Osteoblast (primary cell): Measurements from ENCODE around the gene APOL5. TPM values are rescaled to one million over a fixed set of nuclear protein-coding genes. Genes with fewer than 3 reads are reported as not detected.
"Not testable (repeated sequence)": the region's sequence is repeated elsewhere in the genome, so short reads cannot be mapped to it uniquely, and the experiment has no call there.

Experiments used
- DNase-seq: peaks from one replicate; pipeline ENCODE4 v3.0.0; 2011; ENCODE audit warnings: low spot score, mixed read lengths; ENCODE audit not compliant: insufficient read length; ENCODE audit errors: missing footprints
- H2AFZ ChIP-seq: 2 replicates; pipeline ENCODE4 v1.6.0; 2011; ENCODE audit warnings: mild to moderate bottlenecking, low read length
- H3K27ac ChIP-seq: 2 replicates; pipeline ENCODE4 v1.5.1; 2011; ENCODE audit warnings: mild to moderate bottlenecking, low read depth, low read length, moderate library complexity
- H3K27me3 ChIP-seq: 2 replicates; pipeline ENCODE4 v1.6.0; 2012; ENCODE audit warnings: mild to moderate bottlenecking, control low read depth, inconsistent platforms, low read length, moderate library complexity; ENCODE audit not compliant: insufficient read depth
- H3K36me3 ChIP-seq: 2 replicates; pipeline ENCODE4 v1.5.1; 2011; ENCODE audit warnings: mild to moderate bottlenecking, low read length, control low read depth, moderate library complexity; ENCODE audit not compliant: insufficient read depth
- H3K4me1 ChIP-seq: 2 replicates; pipeline ENCODE4 v1.5.1; 2011; ENCODE audit warnings: mild to moderate bottlenecking, low read length, control low read depth, moderate library complexity; ENCODE audit not compliant: insufficient read depth
- H3K4me2 ChIP-seq: 2 replicates; pipeline ENCODE4 v1.6.0; 2011; ENCODE audit warnings: mild to moderate bottlenecking, low read length; ENCODE audit not compliant: insufficient read depth
- H3K4me3 ChIP-seq: fragments of 200-600 bp; sonication (generic); 3 replicates; pipeline ENCODE4 v1.5.1; 2012; ENCODE audit warnings: mild to moderate bottlenecking, low read length, inconsistent platforms; ENCODE audit not compliant: insufficient read depth
- H3K79me2 ChIP-seq: 2 replicates; pipeline ENCODE4 v1.6.0; 2012; ENCODE audit warnings: mild to moderate bottlenecking, low read length, control low read depth, inconsistent platforms; ENCODE audit not compliant: insufficient read depth
- H3K9me3 ChIP-seq: 2 replicates; pipeline ENCODE4 v1.5.1; 2011; ENCODE audit warnings: low read depth, low read length, control low read depth
- H4K20me1 ChIP-seq: 2 replicates; pipeline ENCODE4 v1.6.0; 2012; ENCODE audit warnings: mild to moderate bottlenecking, low read length, control low read depth; ENCODE audit not compliant: insufficient read depth
- total RNA-seq: library from RNA; depleted of rRNA; stranded (reverse); fragments of >200 nt; gene quantifications from 2 replicates; pipeline ENCODE4 v1.2.3, GENCODE V29; 2012
- TF ChIP-seq, protein P1 (sequence below): IDR thresholded peaks from 2 replicates; pipeline ENCODE4 v1.5.1; 2011; ENCODE audit warnings: mild to moderate bottlenecking, low read depth, low read length, moderate library complexity; ENCODE audit errors: extremely low read depth

APOL5 gene, protein sequence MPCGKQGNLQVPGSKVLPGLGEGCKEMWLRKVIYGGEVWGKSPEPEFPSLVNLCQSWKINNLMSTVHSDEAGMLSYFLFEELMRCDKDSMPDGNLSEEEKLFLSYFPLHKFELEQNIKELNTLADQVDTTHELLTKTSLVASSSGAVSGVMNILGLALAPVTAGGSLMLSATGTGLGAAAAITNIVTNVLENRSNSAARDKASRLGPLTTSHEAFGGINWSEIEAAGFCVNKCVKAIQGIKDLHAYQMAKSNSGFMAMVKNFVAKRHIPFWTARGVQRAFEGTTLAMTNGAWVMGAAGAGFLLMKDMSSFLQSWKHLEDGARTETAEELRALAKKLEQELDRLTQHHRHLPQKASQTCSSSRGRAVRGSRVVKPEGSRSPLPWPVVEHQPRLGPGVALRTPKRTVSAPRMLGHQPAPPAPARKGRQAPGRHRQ
- total RNA-seq = not detected in 2 replicates

DNA sequence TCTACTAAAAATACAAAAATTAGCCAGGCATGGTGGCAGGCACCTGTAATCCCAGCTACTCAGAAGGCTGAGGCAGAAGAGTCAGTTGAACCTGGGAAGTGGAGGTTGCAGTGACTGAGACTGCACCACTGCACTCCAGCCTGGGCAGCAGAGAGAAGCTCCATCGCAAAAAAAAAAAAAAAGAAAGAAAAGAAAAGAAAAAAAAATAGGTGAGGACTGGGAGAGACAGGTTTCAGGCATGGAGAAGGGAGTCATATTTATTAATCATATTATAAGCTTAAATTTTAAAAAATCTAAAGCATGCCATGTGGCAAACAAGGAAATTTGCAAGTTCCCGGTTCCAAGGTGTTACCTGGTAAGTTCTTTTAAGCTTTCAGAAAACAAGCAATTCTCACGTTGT is at the start of gene APOL5:
TSS of gene APOL5 (plus strand) at position 301 of the 400 bp plus-strand sequence. CDS start at position 301, 0 bp downstream.
- Histone ChIP-seq H3K27me3 (no peaks in the 10 kb centered on the region), H3K4me3 (no peak within 1 kb of the TSS), H2AFZ (no peak within 1 kb of the TSS), H3K79me2 (no peaks in the 10 kb centered on the region), H3K27ac (no peak within 1 kb of the TSS), H3K9me3 (no peaks in the 10 kb centered on the region), H3K36me3 (no peaks in the 10 kb centered on the region), H3K4me1 (no peaks in the 10 kb centered on the region), H3K4me2 (no peak within 1 kb of the TSS), H4K20me1 (no peaks in the 10 kb centered on the region)
- no peak for DNase-seq
- TF ChIP-seq, protein P1, sequence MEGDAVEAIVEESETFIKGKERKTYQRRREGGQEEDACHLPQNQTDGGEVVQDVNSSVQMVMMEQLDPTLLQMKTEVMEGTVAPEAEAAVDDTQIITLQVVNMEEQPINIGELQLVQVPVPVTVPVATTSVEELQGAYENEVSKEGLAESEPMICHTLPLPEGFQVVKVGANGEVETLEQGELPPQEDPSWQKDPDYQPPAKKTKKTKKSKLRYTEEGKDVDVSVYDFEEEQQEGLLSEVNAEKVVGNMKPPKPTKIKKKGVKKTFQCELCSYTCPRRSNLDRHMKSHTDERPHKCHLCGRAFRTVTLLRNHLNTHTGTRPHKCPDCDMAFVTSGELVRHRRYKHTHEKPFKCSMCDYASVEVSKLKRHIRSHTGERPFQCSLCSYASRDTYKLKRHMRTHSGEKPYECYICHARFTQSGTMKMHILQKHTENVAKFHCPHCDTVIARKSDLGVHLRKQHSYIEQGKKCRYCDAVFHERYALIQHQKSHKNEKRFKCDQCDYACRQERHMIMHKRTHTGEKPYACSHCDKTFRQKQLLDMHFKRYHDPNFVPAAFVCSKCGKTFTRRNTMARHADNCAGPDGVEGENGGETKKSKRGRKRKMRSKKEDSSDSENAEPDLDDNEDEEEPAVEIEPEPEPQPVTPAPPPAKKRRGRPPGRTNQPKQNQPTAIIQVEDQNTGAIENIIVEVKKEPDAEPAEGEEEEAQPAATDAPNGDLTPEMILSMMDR = no peak

DNA sequence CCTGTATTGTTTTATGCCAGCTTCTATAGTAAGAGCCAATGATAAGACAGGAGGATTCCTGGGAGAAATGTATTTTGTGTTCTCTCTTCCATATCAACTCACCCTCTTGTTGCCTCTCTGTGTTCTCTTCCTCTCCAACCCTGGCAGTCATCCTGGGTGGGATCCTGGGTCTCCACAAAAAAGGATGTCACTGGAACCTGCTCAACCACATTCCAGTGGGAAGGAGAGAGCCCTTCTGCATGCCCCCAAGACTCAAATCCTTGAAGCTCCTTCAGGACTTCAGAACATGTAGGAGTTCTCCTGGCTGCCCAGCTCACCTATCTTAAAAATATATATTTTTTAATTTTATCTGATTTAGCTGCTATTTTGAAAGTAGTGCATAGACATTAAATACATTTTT is 43.3 kb upstream of the APOL5 start:
- TF ChIP-seq, protein P1 = no peak
- no peaks in the 10 kb centered on the region for H3K9me3 ChIP-seq

DNA sequence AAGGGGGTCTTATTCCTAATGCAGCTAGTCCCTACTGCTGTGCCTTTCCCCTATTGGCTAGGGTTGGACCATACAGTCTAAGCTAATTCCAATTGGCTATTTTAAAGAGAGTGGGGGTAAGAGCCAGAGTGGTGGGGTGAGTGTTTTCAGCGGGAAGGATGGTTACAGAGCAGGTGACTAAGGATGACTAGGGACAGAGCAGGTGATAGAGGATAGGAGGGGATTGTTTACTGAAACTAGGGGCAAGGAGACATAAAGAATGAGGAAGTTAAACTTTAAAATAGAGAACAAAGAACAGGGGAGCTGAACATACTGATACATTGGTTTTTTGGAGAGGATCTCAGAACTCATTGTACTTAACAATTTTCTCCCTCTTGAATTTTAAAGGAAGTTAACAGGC is 41.6 kb upstream of the APOL5 start:
- not testable (repeated sequence) for H3K4me2 ChIP-seq, DNase-seq, H3K27me3 ChIP-seq, H4K20me1 ChIP-seq, H3K4me3 ChIP-seq, H3K4me1 ChIP-seq, H2AFZ ChIP-seq, H3K27ac ChIP-seq, H3K36me3 ChIP-seq, H3K9me3 ChIP-seq, H3K79me2 ChIP-seq

More for the DNA sequence above, 43.3 kb upstream of the APOL5 start:
- Histone ChIP-seq H3K4me2 (no peak overlapping the region), H3K27ac (no peak overlapping the region), H3K36me3 (no peaks in the 10 kb centered on the region), H3K4me1 (no peaks in the 10 kb centered on the region), H3K4me3 (no peak overlapping the region), H3K79me2 (no peaks in the 10 kb centered on the region), H3K27me3 (no peaks in the 10 kb centered on the region), H2AFZ (no peak overlapping the region), H4K20me1 (no peaks in the 10 kb centered on the region)
- DNase-seq = no peak

DNA sequence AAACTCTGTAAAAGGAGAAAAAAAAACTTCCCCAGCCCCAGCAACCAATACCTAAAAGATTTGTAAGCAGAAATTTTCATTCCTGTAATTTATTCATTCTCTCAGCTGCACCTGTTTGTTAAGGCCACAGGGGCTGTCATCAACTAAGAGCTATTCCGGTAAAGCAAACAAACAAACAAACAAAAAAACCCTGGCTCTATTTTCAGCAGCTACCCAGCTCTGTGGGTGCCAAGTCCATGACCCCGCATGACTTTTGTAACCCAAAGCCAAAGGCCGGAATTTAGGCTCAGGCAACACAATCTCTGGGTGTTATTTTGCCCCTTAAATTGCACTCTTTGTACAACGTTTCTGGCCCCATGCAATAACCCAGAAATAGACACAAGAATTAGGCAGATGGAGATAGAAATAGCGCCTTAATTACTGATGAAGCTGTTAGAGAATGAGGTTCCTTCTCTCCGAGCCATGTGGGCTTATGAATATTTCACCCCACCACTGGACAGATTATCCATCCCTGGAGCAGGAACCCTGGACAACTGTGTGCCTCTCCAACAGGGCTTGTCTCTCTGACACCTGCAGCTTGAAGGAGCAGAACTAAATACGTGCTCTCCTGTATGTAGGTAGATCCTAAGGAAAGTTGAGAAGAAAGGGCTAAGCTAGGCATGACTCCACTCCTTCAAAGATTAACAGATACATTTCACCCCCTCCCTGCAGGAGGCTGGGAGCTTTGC is 40.0 kb upstream of the APOL5 start:
- no peak overlapping the region for H3K4me3 ChIP-seq
- no peaks in the 10 kb centered on the region for H3K4me1 ChIP-seq
- H4K20me1 ChIP-seq = no peaks in the 10 kb centered on the region
- no peaks in the 10 kb centered on the region for H3K79me2 ChIP-seq
- no peaks in the 10 kb centered on the region for H3K9me3 ChIP-seq
- DNase-seq = no peak
- H3K36me3 ChIP-seq = no peaks in the 10 kb centered on the region
- TF ChIP-seq, protein P1 = no peak
- H2AFZ ChIP-seq = no peak overlapping the region
- H3K27ac ChIP-seq = no peak overlapping the region
- no peaks in the 10 kb centered on the region for H3K27me3 ChIP-seq
- H3K4me2 ChIP-seq = no peak overlapping the region
